ENCODE results near the gene SCAPER.

- TF ChIP-seq, protein P1, sequence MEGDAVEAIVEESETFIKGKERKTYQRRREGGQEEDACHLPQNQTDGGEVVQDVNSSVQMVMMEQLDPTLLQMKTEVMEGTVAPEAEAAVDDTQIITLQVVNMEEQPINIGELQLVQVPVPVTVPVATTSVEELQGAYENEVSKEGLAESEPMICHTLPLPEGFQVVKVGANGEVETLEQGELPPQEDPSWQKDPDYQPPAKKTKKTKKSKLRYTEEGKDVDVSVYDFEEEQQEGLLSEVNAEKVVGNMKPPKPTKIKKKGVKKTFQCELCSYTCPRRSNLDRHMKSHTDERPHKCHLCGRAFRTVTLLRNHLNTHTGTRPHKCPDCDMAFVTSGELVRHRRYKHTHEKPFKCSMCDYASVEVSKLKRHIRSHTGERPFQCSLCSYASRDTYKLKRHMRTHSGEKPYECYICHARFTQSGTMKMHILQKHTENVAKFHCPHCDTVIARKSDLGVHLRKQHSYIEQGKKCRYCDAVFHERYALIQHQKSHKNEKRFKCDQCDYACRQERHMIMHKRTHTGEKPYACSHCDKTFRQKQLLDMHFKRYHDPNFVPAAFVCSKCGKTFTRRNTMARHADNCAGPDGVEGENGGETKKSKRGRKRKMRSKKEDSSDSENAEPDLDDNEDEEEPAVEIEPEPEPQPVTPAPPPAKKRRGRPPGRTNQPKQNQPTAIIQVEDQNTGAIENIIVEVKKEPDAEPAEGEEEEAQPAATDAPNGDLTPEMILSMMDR (IDR thresholded peaks at IDR 0.05 in 8 of 11, conservative IDR thresholded peaks at IDR 0.05 in 3 of 11): no peak
- no peak for TF ChIP-seq POLR2A (IDR thresholded peaks at IDR 0.05)
Measured at GRCh38 chr15:76533995-76534394, 371.1 kb downstream of the SCAPER start.
